ENCODE data around the gene PGRMC2. TPM values are rescaled to one million over a fixed set of nuclear protein-coding genes. Genes with fewer than 3 reads are reported as not detected.

PGRMC2 gene
- total and polyA plus RNA-seq, 2 of the 4 experiments (the other 2 are of a cell fraction), result 13.4 to 40.7 TPM

DNA sequence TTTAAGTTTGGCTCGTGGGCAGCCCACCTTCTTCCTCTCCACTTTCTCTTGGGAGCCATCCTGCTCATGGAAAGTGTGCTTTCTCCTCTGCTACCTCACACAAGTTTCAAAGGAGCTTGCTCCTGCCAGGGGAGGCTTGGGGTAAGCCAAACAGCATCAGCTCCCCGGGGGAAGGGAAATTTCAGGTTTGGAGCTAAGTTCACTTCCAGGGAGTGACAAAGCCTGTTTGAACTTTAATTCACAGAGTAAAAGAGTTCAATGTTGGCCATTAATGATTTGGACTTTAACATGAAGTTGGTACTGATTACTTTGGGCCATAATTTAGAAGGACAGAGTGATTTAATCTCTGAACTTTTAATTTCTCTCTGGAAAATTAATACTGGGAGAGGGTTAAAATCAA, 4.7 kb upstream of the PGRMC2 start:
- H3K9me3 ChIP-seq (ENCODE audit: control insufficient read depth, insufficient read depth, low read length), result no peaks in the 10 kb centered on the region
- CTCF ChIA-PET, result interaction anchor here (0.7 to 1.4 kb wide), 2 partner anchors 62 to 88 kb away, joined by 3 read pairs; no protein-coding TSS in a partner anchor
- H4K5ac ChIP-seq (ENCODE audit: low read depth, low read length), result no peak overlapping the region; the same call in 1 of the 2 replicates
- no CpG with 5 or more reads among the region's 2 CpGs for WGBS, 2 experiments (ENCODE audit: extremely low coverage in 2 of 2, insufficient read length in 1 of 2)
- no peak overlapping the region for H3K27ac ChIP-seq (ENCODE audit: insufficient read depth, low read length)
- H2BK15ac ChIP-seq (ENCODE audit: low read depth, low read length), result no peak overlapping the region
- H3K14ac ChIP-seq (replicated peaks; ENCODE audit: low read depth, low read length), result no peak overlapping the region
- H2AK9ac ChIP-seq (replicated peaks; ENCODE audit: low read depth, low read length, poor library complexity), result no peak overlapping the region
- no TSS peak for BruUV-seq (replicated peaks)
- no peak overlapping the region for H3K4me2 ChIP-seq (ENCODE audit: low read depth, low read length)
- 0 out of 2 replicates have a peak overlapping the region, but pooled peaks have one; percentile 19 for H3K18ac ChIP-seq (ENCODE audit: low read depth, low read length)
- H2BK120ac ChIP-seq (ENCODE audit: low read depth, low read length), result no peak overlapping the region
- POLR2A ChIA-PET (ENCODE audit: unreplicated experiment), result no interaction called here
- H4K91ac ChIP-seq (ENCODE audit: insufficient read depth, low read depth, low read length), result peak overlapping the region; percentile 36; the same call in 1 of the 2 replicates
- DNase-seq (no peak), ATAC-seq (ENCODE audit: low read depth) (no peak)
- intact Hi-C loops (cut with micrococcal nuclease) (no loop called here), dilution Hi-C loops (cut with HindIII; ENCODE audit: low sequenced_read_pairs, unreplicated experiment) (no loop called here), in situ Hi-C loops (cut with MboI; ENCODE audit: low sequenced_read_pairs) (no loop called here)
- H2AFZ ChIP-seq (replicated peaks; ENCODE audit: low read length, poor library complexity), result no peak overlapping the region
- no peaks in the 10 kb centered on the region; the same call in 1 of the 2 replicates for H3K36me3 ChIP-seq (ENCODE audit: control insufficient read depth, insufficient read depth, low read length)
- no peak overlapping the region for H3K4me3 ChIP-seq (ENCODE audit: insufficient read depth, low read depth, low read length)
- 0 out of 2 replicates have a peak overlapping the region, but pooled peaks have one; percentile 13 for H3K23ac ChIP-seq (ENCODE audit: low read depth, low read length)
- H2BK20ac ChIP-seq (ENCODE audit: low read depth, low read length), result 0 out of 2 replicates have a peak overlapping the region, but pooled peaks have one; percentile 14
- H3K56ac ChIP-seq (ENCODE audit: extremely low read depth, insufficient read depth, low read length), result no peak overlapping the region
- peaks cover 4% of the 10 kb centered on the region; the same call in 1 of the 2 replicates for H3K4me1 ChIP-seq (ENCODE audit: control insufficient read depth, insufficient read depth, low read length)
- TF ChIP-seq CEBPB (IDR thresholded peaks at IDR 0.05; ENCODE audit: low read depth, low read length), result no peak
- TF ChIP-seq, protein P1, sequence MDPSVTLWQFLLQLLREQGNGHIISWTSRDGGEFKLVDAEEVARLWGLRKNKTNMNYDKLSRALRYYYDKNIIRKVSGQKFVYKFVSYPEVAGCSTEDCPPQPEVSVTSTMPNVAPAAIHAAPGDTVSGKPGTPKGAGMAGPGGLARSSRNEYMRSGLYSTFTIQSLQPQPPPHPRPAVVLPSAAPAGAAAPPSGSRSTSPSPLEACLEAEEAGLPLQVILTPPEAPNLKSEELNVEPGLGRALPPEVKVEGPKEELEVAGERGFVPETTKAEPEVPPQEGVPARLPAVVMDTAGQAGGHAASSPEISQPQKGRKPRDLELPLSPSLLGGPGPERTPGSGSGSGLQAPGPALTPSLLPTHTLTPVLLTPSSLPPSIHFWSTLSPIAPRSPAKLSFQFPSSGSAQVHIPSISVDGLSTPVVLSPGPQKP (IDR thresholded peaks at IDR 0.05; ENCODE audit: borderline replicate concordance, low read depth, low read length), result no peak
- no peak for TF ChIP-seq MXI1 (IDR thresholded peaks at IDR 0.05; ENCODE audit: borderline replicate concordance, low read depth, low read length)
- no peak for TF ChIP-seq BHLHE40 (IDR thresholded peaks at IDR 0.05; ENCODE audit: low read depth, low read length)
- TF ChIP-seq, protein P2, sequence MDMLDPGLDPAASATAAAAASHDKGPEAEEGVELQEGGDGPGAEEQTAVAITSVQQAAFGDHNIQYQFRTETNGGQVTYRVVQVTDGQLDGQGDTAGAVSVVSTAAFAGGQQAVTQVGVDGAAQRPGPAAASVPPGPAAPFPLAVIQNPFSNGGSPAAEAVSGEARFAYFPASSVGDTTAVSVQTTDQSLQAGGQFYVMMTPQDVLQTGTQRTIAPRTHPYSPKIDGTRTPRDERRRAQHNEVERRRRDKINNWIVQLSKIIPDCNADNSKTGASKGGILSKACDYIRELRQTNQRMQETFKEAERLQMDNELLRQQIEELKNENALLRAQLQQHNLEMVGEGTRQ (IDR thresholded peaks at IDR 0.05; ENCODE audit: low read depth, low read length), result no peak
- TF ChIP-seq POLR2A (IDR thresholded peaks at IDR 0.05; ENCODE audit: low read depth, low read length), result no peak
- TF ChIP-seq MAFK (IDR thresholded peaks at IDR 0.05; ENCODE audit: low read depth, low read length), result no peak
- TF ChIP-seq, protein P3, sequence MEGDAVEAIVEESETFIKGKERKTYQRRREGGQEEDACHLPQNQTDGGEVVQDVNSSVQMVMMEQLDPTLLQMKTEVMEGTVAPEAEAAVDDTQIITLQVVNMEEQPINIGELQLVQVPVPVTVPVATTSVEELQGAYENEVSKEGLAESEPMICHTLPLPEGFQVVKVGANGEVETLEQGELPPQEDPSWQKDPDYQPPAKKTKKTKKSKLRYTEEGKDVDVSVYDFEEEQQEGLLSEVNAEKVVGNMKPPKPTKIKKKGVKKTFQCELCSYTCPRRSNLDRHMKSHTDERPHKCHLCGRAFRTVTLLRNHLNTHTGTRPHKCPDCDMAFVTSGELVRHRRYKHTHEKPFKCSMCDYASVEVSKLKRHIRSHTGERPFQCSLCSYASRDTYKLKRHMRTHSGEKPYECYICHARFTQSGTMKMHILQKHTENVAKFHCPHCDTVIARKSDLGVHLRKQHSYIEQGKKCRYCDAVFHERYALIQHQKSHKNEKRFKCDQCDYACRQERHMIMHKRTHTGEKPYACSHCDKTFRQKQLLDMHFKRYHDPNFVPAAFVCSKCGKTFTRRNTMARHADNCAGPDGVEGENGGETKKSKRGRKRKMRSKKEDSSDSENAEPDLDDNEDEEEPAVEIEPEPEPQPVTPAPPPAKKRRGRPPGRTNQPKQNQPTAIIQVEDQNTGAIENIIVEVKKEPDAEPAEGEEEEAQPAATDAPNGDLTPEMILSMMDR (conservative IDR thresholded peaks at IDR 0.05; ENCODE audit: low read depth, low read length), result no peak
- TF ChIP-seq NFE2L2 (IDR thresholded peaks at IDR 0.05; ENCODE audit: low read depth, low read length), result no peak
- TF ChIP-seq CHD1 (IDR thresholded peaks at IDR 0.05; ENCODE audit: low read depth, low read length), result no peak
- no peak for TF ChIP-seq RCOR1 (IDR thresholded peaks at IDR 0.05; ENCODE audit: insufficient replicate concordance, low read length)
- TF ChIP-seq FOS (IDR thresholded peaks at IDR 0.05; ENCODE audit: low read depth, low read length), result no peak
- no peak for TF ChIP-seq RFX5 (IDR thresholded peaks at IDR 0.05; ENCODE audit: low read depth, low read length)
- TF ChIP-seq SMC3 (IDR thresholded peaks at IDR 0.05; ENCODE audit: low read depth, low read length), result no peak
- TF ChIP-seq RAD21 (IDR thresholded peaks at IDR 0.05; ENCODE audit: low read length), result no peak
- TF ChIP-seq MAZ (IDR thresholded peaks at IDR 0.05; ENCODE audit: borderline replicate concordance, low read depth, low read length), result no peak
- no peak overlapping the region for H2BK5ac ChIP-seq (ENCODE audit: low read depth, low read length, poor library complexity, severe bottlenecking)
- H3K27me3 ChIP-seq (ENCODE audit: control insufficient read depth, insufficient read depth, low read length), result no peaks in the 10 kb centered on the region
- no peak overlapping the region for H3K4ac ChIP-seq (ENCODE audit: low read depth, low read length)
- H3K9ac ChIP-seq (ENCODE audit: low read depth, low read length), result no peak overlapping the region
- H3K9me1 ChIP-seq (ENCODE audit: insufficient read depth, low read length), result peaks cover 3% of the 10 kb centered on the region; the same call in 1 of the 2 replicates
- peaks cover 18 to 19% of the 10 kb centered on the region in 2 experiments; a peak in 3 of 4 replicates for H3K79me1 ChIP-seq (ENCODE audit: low read depth in 1 of 2, low read length in 2 of 2)
- no peaks in the 10 kb centered on the region for H4K20me1 ChIP-seq (ENCODE audit: insufficient read depth, low read length)
- H2AK5ac ChIP-seq (ENCODE audit: low read depth, low read length), result no peak overlapping the region
- no peak overlapping the region for H4K8ac ChIP-seq (ENCODE audit: low read depth in 2 of 2, low read length in 2 of 2)

All from IMR-90 (cell line).